ENCODE measurements around the gene FAM227A.

FAM227A gene

GRCh38 chr22:38700789-38701628, 44.8 kb upstream of the FAM227A start, which contains the start of gene JOSD1:
Gene JOSD1, minus strand, starts transcription at chr22:38700943. Its CDS starts 956 bp downstream, at chr22:38699987.
- Histone ChIP-seq H3K4me3 (ENCODE audit: low read length in 2 of 2) (peak within 1 kb of the TSS; percentile 75 to 96), H2BK12ac (ENCODE audit: low read length) (no peak within 1 kb of the TSS), H3K27me3 (ENCODE audit: control insufficient read depth in 3 of 3, insufficient read depth in 3 of 3, low read depth in 1 of 3, low read length in 3 of 3) (no peaks in the 10 kb centered on the region), H3K36me3 (replicated peaks in 1 of 2; ENCODE audit: control insufficient read depth in 2 of 2, insufficient read depth in 2 of 2, low read length in 2 of 2) (peaks cover 0 to 31% of the 10 kb centered on the region in 2 donors), H3K27ac (replicated peaks; ENCODE audit: low read length) (peak within 1 kb of the TSS; percentile 60), H4K91ac (ENCODE audit: low read depth, low read length, poor library complexity) (peak within 1 kb of the TSS; percentile 20), H2BK15ac (ENCODE audit: low read length) (peak within 1 kb of the TSS; percentile 52), H3K18ac (ENCODE audit: low read length) (peak within 1 kb of the TSS; percentile 95), H3K23ac (ENCODE audit: low read depth, low read length, poor library complexity) (peak within 1 kb of the TSS; percentile 92), H2BK5ac (ENCODE audit: low read length) (peak within 1 kb of the TSS; percentile 89), H3K14ac (ENCODE audit: low read length) (peak within 1 kb of the TSS; percentile 31), H3K4me2 (ENCODE audit: insufficient read depth, low read length, poor library complexity, severe bottlenecking) (peak within 1 kb of the TSS; percentile 82), H2AFZ (ENCODE audit: low read length) (peak within 1 kb of the TSS; percentile 93), H4K8ac (ENCODE audit: low read depth, low read length) (no peak within 1 kb of the TSS), H2AK5ac (ENCODE audit: low read depth, low read length) (peak within 1 kb of the TSS; percentile 2), H3K9me3 (replicated peaks in 1 of 2; ENCODE audit: control insufficient read depth in 2 of 2, insufficient read depth in 1 of 2, low read depth in 1 of 2, low read length in 2 of 2) (no peaks in the 10 kb centered on the region), H3K4me1 (ENCODE audit: control insufficient read depth in 2 of 2, insufficient read depth in 1 of 2, low read depth in 1 of 2, low read length in 2 of 2) (peaks cover 18 to 38% of the 10 kb centered on the region in 2 donors), H3K9ac (ENCODE audit: low read depth, low read length, poor library complexity) (peak within 1 kb of the TSS; percentile 94), H3K79me1 (ENCODE audit: low read depth, low read length) (peaks cover 2% of the 10 kb centered on the region), H2BK120ac (ENCODE audit: low read depth, low read length) (no peak within 1 kb of the TSS), H3K4ac (ENCODE audit: low read length) (no peak within 1 kb of the TSS)
- DNase-seq (ENCODE audit: low spot score), result peak; percentile 96
- no CpG with 5 or more reads among the region's 94 CpGs for WGBS, 2 donors (ENCODE audit: extremely low coverage in 2 of 2, insufficient read length in 2 of 2, insufficient replicate concordance in 1 of 2)

GRCh38 chr22:38700270-38700788, 44.1 kb upstream of the FAM227A start:
- no CpG with 5 or more reads among the region's 57 CpGs for WGBS, 2 donors (ENCODE audit: extremely low coverage in 2 of 2, insufficient read length in 2 of 2, insufficient replicate concordance in 1 of 2)
- Histone ChIP-seq H3K27me3 (ENCODE audit: control insufficient read depth in 3 of 3, insufficient read depth in 3 of 3, low read depth in 1 of 3, low read length in 3 of 3) (no peaks in the 10 kb centered on the region), H3K27ac (replicated peaks; ENCODE audit: low read length) (no peak overlapping the region), H3K18ac (ENCODE audit: low read length) (peak overlapping the region; percentile 93), H3K9ac (ENCODE audit: low read depth, low read length, poor library complexity) (peak overlapping the region; percentile 94), H2BK12ac (ENCODE audit: low read length) (no peak overlapping the region), H3K14ac (ENCODE audit: low read length) (peak overlapping the region; percentile 31), H2BK5ac (ENCODE audit: low read length) (peak overlapping the region; percentile 89), H3K9me3 (replicated peaks in 1 of 2; ENCODE audit: control insufficient read depth in 2 of 2, insufficient read depth in 1 of 2, low read depth in 1 of 2, low read length in 2 of 2) (no peaks in the 10 kb centered on the region), H4K91ac (ENCODE audit: low read depth, low read length, poor library complexity) (no peak overlapping the region), H3K36me3 (replicated peaks in 1 of 2; ENCODE audit: control insufficient read depth in 2 of 2, insufficient read depth in 2 of 2, low read length in 2 of 2) (peaks cover 0 to 34% of the 10 kb centered on the region in 2 donors), H2BK15ac (ENCODE audit: low read length) (peak overlapping the region; percentile 52), H3K4me3 (ENCODE audit: low read length in 2 of 2) (peak overlapping the region; percentile 75 to 96), H3K4me1 (ENCODE audit: control insufficient read depth in 2 of 2, insufficient read depth in 1 of 2, low read depth in 1 of 2, low read length in 2 of 2) (peaks cover 18 to 38% of the 10 kb centered on the region in 2 donors), H2AFZ (ENCODE audit: low read length) (peak overlapping the region; percentile 93), H4K8ac (ENCODE audit: low read depth, low read length) (no peak overlapping the region), H3K23ac (ENCODE audit: low read depth, low read length, poor library complexity) (peak overlapping the region; percentile 92), H2AK5ac (ENCODE audit: low read depth, low read length) (no peak overlapping the region), H2BK120ac (ENCODE audit: low read depth, low read length) (no peak overlapping the region), H3K79me1 (ENCODE audit: low read depth, low read length) (peaks cover 2% of the 10 kb centered on the region), H3K4me2 (ENCODE audit: insufficient read depth, low read length, poor library complexity, severe bottlenecking) (peak overlapping the region; percentile 82), H3K4ac (ENCODE audit: low read length) (no peak overlapping the region)
- no peak for DNase-seq (ENCODE audit: low spot score)

GRCh38 chr22:38699784-38700183, 43.6 kb upstream of the FAM227A start:
- no peak overlapping the region for H3K23ac ChIP-seq (ENCODE audit: low read depth, low read length, poor library complexity)
- no peak overlapping the region for H2AK5ac ChIP-seq (ENCODE audit: low read depth, low read length)
- no peak overlapping the region for H4K91ac ChIP-seq (ENCODE audit: low read depth, low read length, poor library complexity)
- peak overlapping the region; percentile 39 for H3K9ac ChIP-seq (ENCODE audit: low read depth, low read length, poor library complexity)
- H3K36me3 ChIP-seq (replicated peaks in 1 of 2; ENCODE audit: control insufficient read depth in 2 of 2, insufficient read depth in 2 of 2, low read length in 2 of 2), result peaks cover 0 to 39% of the 10 kb centered on the region in 2 donors
- H3K4me3 ChIP-seq (ENCODE audit: low read length in 2 of 2), result peak overlapping the region; percentile 70 to 75
- no CpG with 5 or more reads among the region's 6 CpGs for WGBS, 2 donors (ENCODE audit: extremely low coverage in 2 of 2, insufficient read length in 2 of 2, insufficient replicate concordance in 1 of 2)
- no peaks in the 10 kb centered on the region for H3K9me3 ChIP-seq (replicated peaks in 1 of 2; ENCODE audit: control insufficient read depth in 2 of 2, insufficient read depth in 1 of 2, low read depth in 1 of 2, low read length in 2 of 2)
- peaks cover 15 to 37% of the 10 kb centered on the region in 2 donors for H3K4me1 ChIP-seq (ENCODE audit: control insufficient read depth in 2 of 2, insufficient read depth in 1 of 2, low read depth in 1 of 2, low read length in 2 of 2)
- no peak overlapping the region for H3K14ac ChIP-seq (ENCODE audit: low read length)
- no peak overlapping the region for H4K8ac ChIP-seq (ENCODE audit: low read depth, low read length)
- no peak overlapping the region for H2BK15ac ChIP-seq (ENCODE audit: low read length)
- no peak overlapping the region for H2BK5ac ChIP-seq (ENCODE audit: low read length)
- DNase-seq (ENCODE audit: low spot score), result no peak
- H3K27me3 ChIP-seq (ENCODE audit: control insufficient read depth in 3 of 3, insufficient read depth in 3 of 3, low read depth in 1 of 3, low read length in 3 of 3), result no peaks in the 10 kb centered on the region
- H2BK120ac ChIP-seq (ENCODE audit: low read depth, low read length), result no peak overlapping the region
- H2BK12ac ChIP-seq (ENCODE audit: low read length), result no peak overlapping the region
- no peak overlapping the region for H3K27ac ChIP-seq (replicated peaks; ENCODE audit: low read length)
- peaks cover 4% of the 10 kb centered on the region for H3K79me1 ChIP-seq (ENCODE audit: low read depth, low read length)
- peak overlapping the region; percentile 78 for H3K4me2 ChIP-seq (ENCODE audit: insufficient read depth, low read length, poor library complexity, severe bottlenecking)
- H2AFZ ChIP-seq (ENCODE audit: low read length), result no peak overlapping the region
- H3K18ac ChIP-seq (ENCODE audit: low read length), result no peak overlapping the region
- H3K4ac ChIP-seq (ENCODE audit: low read length), result no peak overlapping the region

- Histone ChIP-seq H2BK120ac (ENCODE audit: low read depth, low read length) (no peak overlapping the region), H3K9ac (ENCODE audit: low read depth, low read length, poor library complexity) (no peak overlapping the region), H2BK5ac (ENCODE audit: low read length) (no peak overlapping the region), H4K91ac (ENCODE audit: low read depth, low read length, poor library complexity) (no peak overlapping the region), H3K27me3 (ENCODE audit: control insufficient read depth in 3 of 3, insufficient read depth in 3 of 3, low read depth in 1 of 3, low read length in 3 of 3) (no peaks in the 10 kb centered on the region), H3K4me1 (ENCODE audit: control insufficient read depth in 2 of 2, insufficient read depth in 1 of 2, low read depth in 1 of 2, low read length in 2 of 2) (peaks cover 11 to 33% of the 10 kb centered on the region in 2 donors), H3K4me2 (ENCODE audit: insufficient read depth, low read length, poor library complexity, severe bottlenecking) (peak overlapping the region; percentile 78), H3K23ac (ENCODE audit: low read depth, low read length, poor library complexity) (no peak overlapping the region), H2AFZ (ENCODE audit: low read length) (no peak overlapping the region), H4K8ac (ENCODE audit: low read depth, low read length) (no peak overlapping the region), H3K36me3 (replicated peaks in 1 of 2; ENCODE audit: control insufficient read depth in 2 of 2, insufficient read depth in 2 of 2, low read length in 2 of 2) (peaks cover 2 to 44% of the 10 kb centered on the region in 2 donors), H2AK5ac (ENCODE audit: low read depth, low read length) (no peak overlapping the region), H3K4me3 (ENCODE audit: low read length in 2 of 2) (peak overlapping the region; percentile 70 to 75), H2BK12ac (ENCODE audit: low read length) (no peak overlapping the region), H3K27ac (replicated peaks; ENCODE audit: low read length) (no peak overlapping the region), H3K4ac (ENCODE audit: low read length) (no peak overlapping the region), H3K18ac (ENCODE audit: low read length) (no peak overlapping the region), H3K14ac (ENCODE audit: low read length) (no peak overlapping the region), H2BK15ac (ENCODE audit: low read length) (no peak overlapping the region), H3K9me3 (replicated peaks in 1 of 2; ENCODE audit: control insufficient read depth in 2 of 2, insufficient read depth in 1 of 2, low read depth in 1 of 2, low read length in 2 of 2) (no peaks in the 10 kb centered on the region), H3K79me1 (ENCODE audit: low read depth, low read length) (peaks cover 4% of the 10 kb centered on the region)
- no CpG with 5 or more reads among the region's 5 CpGs for WGBS, 2 donors (ENCODE audit: extremely low coverage in 2 of 2, insufficient read length in 2 of 2, insufficient replicate concordance in 1 of 2)
- DNase-seq (ENCODE audit: low spot score), result no peak
Measured at GRCh38 chr22:38699143-38699542, 43.0 kb upstream of the FAM227A start.
